Ovary (tissue), 9 donors: ENCODE data around the gene OR4D11. TPM values are rescaled to one million over a fixed set of nuclear protein-coding genes. Genes with fewer than 3 reads are reported as not detected.

Experiments used
- DNase-seq, 5 donors: peaks; one replicate each; pipeline ENCODE4 v3.0.0-alpha.2; 2019 to 2020
- H3K27ac ChIP-seq, 2 donors: fragments of 200-600 bp; one replicate each; pipeline versions ENCODE4 v1.5.1 to v1.8.0; 2019 to 2022
- H3K27me3 ChIP-seq: fragments of 200-600 bp; one replicate; pipeline ENCODE4 v1.8.0; 2022
- H3K36me3 ChIP-seq: fragments of 200-600 bp; sonication (generic); one replicate; pipeline ENCODE4 v1.5.1; 2019
- H3K4me1 ChIP-seq: one replicate; pipeline ENCODE4 v1.8.1; 2013; ENCODE audit warnings: mild to moderate bottlenecking, moderate library complexity; ENCODE audit not compliant: insufficient read depth
- H3K4me3 ChIP-seq: fragments of 200-600 bp; sonication (generic); one replicate; pipeline ENCODE4 v1.5.1; 2017
- H3K9me3 ChIP-seq, 2 donors: fragments of 200-600 bp in 1 of 2; sonication (generic) in 1 of 2; one replicate each; pipeline versions ENCODE4 v1.5.1 to v1.8.1; 2013 to 2019; ENCODE audit warnings: mild to moderate bottlenecking in 1 of 2, moderate library complexity in 1 of 2
- CTCF ChIP-seq, 3 donors: fragments of 450-650 bp in 2 of 3; fragments of 200-600 bp in 1 of 3; IDR thresholded peaks; one replicate each; pipeline versions ENCODE4 v1.5.1 to v1.8.0; 2016 to 2022; ENCODE audit warnings: antibody characterized with exemption in 3 of 3, mild to moderate bottlenecking in 1 of 3
- EP300 ChIP-seq: sonication (generic); formaldehyde crosslinking; IDR thresholded peaks from one replicate; pipeline ENCODE4 v1.6.1; 2017; ENCODE audit warnings: antibody characterized with exemption
- POLR2A ChIP-seq: fragments of 450-650 bp; IDR thresholded peaks from one replicate; pipeline ENCODE4 v1.6.1; 2017; ENCODE audit warnings: antibody characterized with exemption, mild to moderate bottlenecking, moderate library complexity
- WGBS, 3 donors: extraction: QIAGEN DNeasy Blood & Tissue Kit in 1 of 3; methylation state at CpG; one replicate each; pipeline versions ENCODE4 v1.1.5 to v1.1.7; 2013 to 2017; 5-methylcytosine and 5-hydroxymethylcytosine counted together
- intact Hi-C, 4 donors: fragments of 100-400 bp; cut with DNase I; formaldehyde crosslinking; loops; one replicate each; pipeline versions ENCODE4 v1.11.0 to v1.15.1; 2022 to 2023
- polyA plus RNA-seq, 2 donors: library from polyadenylated mRNA; stranded (reverse); fragments of 200-250 nt in 1 of 2; fragments of 350-450 nt in 1 of 2; fragmentation: Illumina TruSeq in 1 of 2; extraction: RNeasy Lipid Tissue Mini Kit (QIAGEN cat#74804) in 1 of 2; gene quantifications; one replicate each; pipeline ENCODE4 v1.2.3, GENCODE V29; 2013 to 2014
- total RNA-seq, 7 donors: library from RNA; depleted of rRNA in 2 of 7; stranded (reverse); fragments of >200 nt in 2 of 7; fragmentation: NEBNext Ultra II Directional in 3 of 7; extraction: Animal tissue kit (Norgen Biotek cat#: 25700) in 3 of 7; gene quantifications; one replicate each; pipeline versions ENCODE4 v1.1.0 to v1.2.4, GENCODE V29; 2016 to 2023
- donor health status: DM: no; HTN: no; CAD: no; lungs with moderate emphysema.
- donor health status: DM: no; HTN: no; CAD: no.
- donor health status: Bipolar disorder and iron deficiency.
- donor health status: DM: yes; HTN: yes; CAD: no.
- donor health status: DM: no; HTN: no; CAD: no.
- donor health status: DM: yes; HTN: yes; CAD: no.

OR4D11 gene
- total and polyA plus RNA-seq, 9 donors, result not detected

- TF ChIP-seq EP300 (no peak), POLR2A (no peak), CTCF (IDR thresholded peaks at IDR 0.05) (no peak)
- intact Hi-C loops, result no loop called here
These were observed 30.4 kb upstream of the OR4D11 start, which contains the start of gene OR4D10 for GRCh38 chr11:59473015-59473414. OR4D10 (plus strand) TSS chr11:59473315; CDS start chr11:59477430, 4,115 bp downstream.

GRCh38 chr11:59475176-59475575 is 28.2 kb upstream of the OR4D11 start:
- Histone ChIP-seq H3K27me3 (no peaks in the 10 kb centered on the region), H3K4me3 (no peak overlapping the region), H3K36me3 (no peaks in the 10 kb centered on the region), H3K27ac (no peak overlapping the region), H3K4me1 (no peaks in the 10 kb centered on the region), H3K9me3 (no peaks in the 10 kb centered on the region)
- TF ChIP-seq CTCF (IDR thresholded peaks at IDR 0.05), result no peak
- TF ChIP-seq POLR2A, result no peak
- TF ChIP-seq EP300, result no peak
- intact Hi-C loops, result no loop called here
- no peak for DNase-seq
- WGBS, 3 donors, result 71 to 74% (median 73%) methylated on average over 9 of the region's 9 CpGs

More at GRCh38 chr11:59473015-59473414, 30.4 kb upstream of the OR4D11 start, which contains the start of gene OR4D10:
- Histone ChIP-seq H3K36me3 (no peaks in the 10 kb centered on the region), H3K27me3 (no peaks in the 10 kb centered on the region), H3K9me3 (no peaks in the 10 kb centered on the region), H3K27ac (no peak within 1 kb of the TSS), H3K4me3 (no peak within 1 kb of the TSS), H3K4me1 (no peaks in the 10 kb centered on the region)
- no peak for DNase-seq

- H3K4me1 ChIP-seq, result no peaks in the 10 kb centered on the region
- intact Hi-C loops, result no loop called here
These were observed 23.5 kb upstream of the OR4D11 start for GRCh38 chr11:59479906-59480305.

GRCh38 chr11:59480359-59480758 is 23.0 kb upstream of the OR4D11 start:
- no peaks in the 10 kb centered on the region for H3K27me3 ChIP-seq
- H3K9me3 ChIP-seq, result no peaks in the 10 kb centered on the region
- 76 to 86% (median 82%) methylated on average over 3 of the region's 3 CpGs for WGBS, 3 donors
- H3K4me1 ChIP-seq, result no peaks in the 10 kb centered on the region
- no peak for DNase-seq
- no peak overlapping the region for H3K4me3 ChIP-seq
- H3K36me3 ChIP-seq, result no peaks in the 10 kb centered on the region
- H3K27ac ChIP-seq, result no peak overlapping the region
- intact Hi-C loops, result no loop called here
- TF ChIP-seq POLR2A (no peak), EP300 (no peak), CTCF (IDR thresholded peaks at IDR 0.05) (no peak)

More at GRCh38 chr11:59479906-59480305, 23.5 kb upstream of the OR4D11 start:
- H3K9me3 ChIP-seq, result no peaks in the 10 kb centered on the region
- H3K27ac ChIP-seq, result no peak overlapping the region
- no peak overlapping the region for H3K4me3 ChIP-seq
- no peak for DNase-seq
- no peaks in the 10 kb centered on the region for H3K27me3 ChIP-seq
- TF ChIP-seq CTCF (IDR thresholded peaks at IDR 0.05), result no peak
- TF ChIP-seq POLR2A, result no peak
- no peak for TF ChIP-seq EP300
- no peaks in the 10 kb centered on the region for H3K36me3 ChIP-seq

DNA sequence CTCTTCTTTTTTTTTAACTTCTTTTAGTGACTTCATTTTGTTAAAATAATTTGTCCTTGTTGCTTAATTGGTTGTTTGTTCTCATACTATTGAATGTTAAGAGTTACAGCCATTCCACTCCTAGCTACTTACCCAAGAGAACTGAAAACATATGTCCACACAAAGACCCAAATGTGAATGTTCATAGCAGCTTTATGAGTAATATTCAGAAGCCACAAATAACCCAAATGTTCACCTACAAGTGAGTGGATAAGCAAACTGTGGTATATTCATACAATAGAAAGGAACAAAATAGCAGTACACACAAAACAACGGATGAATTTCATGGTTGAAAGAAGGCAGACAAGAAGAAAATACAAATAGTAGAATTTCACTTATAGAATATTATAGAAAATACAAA is 1.4 kb upstream of the OR4D11 start:
- DNase-seq, result no peak
- no peaks in the 10 kb centered on the region for H3K9me3 ChIP-seq
- H3K27me3 ChIP-seq, result no peaks in the 10 kb centered on the region
- H3K4me3 ChIP-seq, result no peak overlapping the region
- 38 to 92% (median 46%) methylated on average over 1 of the region's 1 CpG for WGBS, 3 donors
- intact Hi-C loops, result no loop called here
- TF ChIP-seq EP300, result no peak
- TF ChIP-seq CTCF (IDR thresholded peaks at IDR 0.05), result no peak
- TF ChIP-seq POLR2A, result no peak
- H3K27ac ChIP-seq, result no peak overlapping the region
- H3K36me3 ChIP-seq, result no peaks in the 10 kb centered on the region
- H3K4me1 ChIP-seq, result no peaks in the 10 kb centered on the region
